GM23338 (cell line): ENCODE measurements around the gene WDR19.

Experiments used
- EZH2 ChIP-seq: fragments of 200-600 bp; sonication (generic); IDR thresholded peaks from one replicate; pipeline ENCODE4 v1.8.0; 2017; ENCODE audit warnings: antibody characterized with exemption, mild to moderate bottlenecking, low read depth; ENCODE audit not compliant: unreplicated experiment
- TF ChIP-seq, protein P1 (sequence below), 2 experiments: fragments of 200-600 bp in 1 of 2; sonication (generic) in 1 of 2; conservative IDR thresholded peaks; 2 replicates each; pipeline versions ENCODE4 v1.5.1 to v1.6.1; 2016 to 2017; ENCODE audit warnings: antibody characterized with exemption in 2 of 2, low read depth in 2 of 2, mild to moderate bottlenecking in 2 of 2, moderate library complexity in 1 of 2
- TF ChIP-seq, protein P2 (sequence below): IDR thresholded peaks from 2 replicates; pipeline ENCODE4 v1.6.1; 2016; ENCODE audit warnings: antibody characterized with exemption
- TF ChIP-seq, protein P3 (sequence below): IDR thresholded peaks from one replicate; pipeline ENCODE4 v1.6.1; 2018; ENCODE audit warnings: antibody characterized with exemption; ENCODE audit not compliant: unreplicated experiment

DNA sequence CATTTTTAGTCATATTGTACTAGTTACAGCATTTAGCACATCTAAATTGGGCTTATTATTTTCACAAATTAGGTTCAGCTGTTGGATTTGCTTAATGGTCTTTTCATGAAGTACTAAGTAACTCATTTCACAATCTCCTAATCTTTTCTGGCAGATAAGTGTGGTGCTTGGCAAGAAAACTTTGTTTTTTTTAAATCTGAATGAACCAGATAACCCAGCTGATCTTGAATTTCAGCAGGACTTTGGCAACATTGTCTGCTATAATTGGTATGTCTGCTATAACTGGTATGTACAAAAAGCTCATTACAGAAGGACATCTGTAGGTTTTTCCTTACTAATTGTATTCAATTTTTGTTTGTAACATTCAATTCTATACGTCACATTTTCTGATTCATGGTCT is 22.7 kb downstream of the WDR19 start:
- TF ChIP-seq, protein P1, sequence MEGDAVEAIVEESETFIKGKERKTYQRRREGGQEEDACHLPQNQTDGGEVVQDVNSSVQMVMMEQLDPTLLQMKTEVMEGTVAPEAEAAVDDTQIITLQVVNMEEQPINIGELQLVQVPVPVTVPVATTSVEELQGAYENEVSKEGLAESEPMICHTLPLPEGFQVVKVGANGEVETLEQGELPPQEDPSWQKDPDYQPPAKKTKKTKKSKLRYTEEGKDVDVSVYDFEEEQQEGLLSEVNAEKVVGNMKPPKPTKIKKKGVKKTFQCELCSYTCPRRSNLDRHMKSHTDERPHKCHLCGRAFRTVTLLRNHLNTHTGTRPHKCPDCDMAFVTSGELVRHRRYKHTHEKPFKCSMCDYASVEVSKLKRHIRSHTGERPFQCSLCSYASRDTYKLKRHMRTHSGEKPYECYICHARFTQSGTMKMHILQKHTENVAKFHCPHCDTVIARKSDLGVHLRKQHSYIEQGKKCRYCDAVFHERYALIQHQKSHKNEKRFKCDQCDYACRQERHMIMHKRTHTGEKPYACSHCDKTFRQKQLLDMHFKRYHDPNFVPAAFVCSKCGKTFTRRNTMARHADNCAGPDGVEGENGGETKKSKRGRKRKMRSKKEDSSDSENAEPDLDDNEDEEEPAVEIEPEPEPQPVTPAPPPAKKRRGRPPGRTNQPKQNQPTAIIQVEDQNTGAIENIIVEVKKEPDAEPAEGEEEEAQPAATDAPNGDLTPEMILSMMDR (conservative IDR thresholded peaks at IDR 0.05; ENCODE audit: low read depth in 2 of 2), result no peak
- TF ChIP-seq EZH2, result no peak
- TF ChIP-seq, protein P2, sequence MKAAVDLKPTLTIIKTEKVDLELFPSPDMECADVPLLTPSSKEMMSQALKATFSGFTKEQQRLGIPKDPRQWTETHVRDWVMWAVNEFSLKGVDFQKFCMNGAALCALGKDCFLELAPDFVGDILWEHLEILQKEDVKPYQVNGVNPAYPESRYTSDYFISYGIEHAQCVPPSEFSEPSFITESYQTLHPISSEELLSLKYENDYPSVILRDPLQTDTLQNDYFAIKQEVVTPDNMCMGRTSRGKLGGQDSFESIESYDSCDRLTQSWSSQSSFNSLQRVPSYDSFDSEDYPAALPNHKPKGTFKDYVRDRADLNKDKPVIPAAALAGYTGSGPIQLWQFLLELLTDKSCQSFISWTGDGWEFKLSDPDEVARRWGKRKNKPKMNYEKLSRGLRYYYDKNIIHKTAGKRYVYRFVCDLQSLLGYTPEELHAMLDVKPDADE, result no peak
- TF ChIP-seq, protein P3, sequence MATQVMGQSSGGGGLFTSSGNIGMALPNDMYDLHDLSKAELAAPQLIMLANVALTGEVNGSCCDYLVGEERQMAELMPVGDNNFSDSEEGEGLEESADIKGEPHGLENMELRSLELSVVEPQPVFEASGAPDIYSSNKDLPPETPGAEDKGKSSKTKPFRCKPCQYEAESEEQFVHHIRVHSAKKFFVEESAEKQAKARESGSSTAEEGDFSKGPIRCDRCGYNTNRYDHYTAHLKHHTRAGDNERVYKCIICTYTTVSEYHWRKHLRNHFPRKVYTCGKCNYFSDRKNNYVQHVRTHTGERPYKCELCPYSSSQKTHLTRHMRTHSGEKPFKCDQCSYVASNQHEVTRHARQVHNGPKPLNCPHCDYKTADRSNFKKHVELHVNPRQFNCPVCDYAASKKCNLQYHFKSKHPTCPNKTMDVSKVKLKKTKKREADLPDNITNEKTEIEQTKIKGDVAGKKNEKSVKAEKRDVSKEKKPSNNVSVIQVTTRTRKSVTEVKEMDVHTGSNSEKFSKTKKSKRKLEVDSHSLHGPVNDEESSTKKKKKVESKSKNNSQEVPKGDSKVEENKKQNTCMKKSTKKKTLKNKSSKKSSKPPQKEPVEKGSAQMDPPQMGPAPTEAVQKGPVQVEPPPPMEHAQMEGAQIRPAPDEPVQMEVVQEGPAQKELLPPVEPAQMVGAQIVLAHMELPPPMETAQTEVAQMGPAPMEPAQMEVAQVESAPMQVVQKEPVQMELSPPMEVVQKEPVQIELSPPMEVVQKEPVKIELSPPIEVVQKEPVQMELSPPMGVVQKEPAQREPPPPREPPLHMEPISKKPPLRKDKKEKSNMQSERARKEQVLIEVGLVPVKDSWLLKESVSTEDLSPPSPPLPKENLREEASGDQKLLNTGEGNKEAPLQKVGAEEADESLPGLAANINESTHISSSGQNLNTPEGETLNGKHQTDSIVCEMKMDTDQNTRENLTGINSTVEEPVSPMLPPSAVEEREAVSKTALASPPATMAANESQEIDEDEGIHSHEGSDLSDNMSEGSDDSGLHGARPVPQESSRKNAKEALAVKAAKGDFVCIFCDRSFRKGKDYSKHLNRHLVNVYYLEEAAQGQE, result no peak
